GM13977 (cell line): ENCODE measurements around the gene SETD7.

Experiments
- DNase-seq: peaks from one replicate; pipeline ENCODE4 v3.0.0; 2012; ENCODE audit warnings: low spot score
- in situ Hi-C: fragments of 300-500 bp; cut with MboI; formaldehyde crosslinking; loops from one replicate; pipeline ENCODE4 v1.12.0; 2022; ENCODE audit warnings: low sequenced_read_pairs, low pct_unique_long_range_greater_than_20kb, mixed read lengths, inconsistent platforms; ENCODE audit not compliant: unreplicated experiment
- TF ChIP-seq, protein P1 (sequence below): IDR thresholded peaks from 2 replicates; pipeline ENCODE4 v1.5.1; 2012; ENCODE audit warnings: mild to moderate bottlenecking, control low read depth; ENCODE audit not compliant: insufficient read depth; ENCODE audit errors: extremely low read depth, missing control alignments

SETD7 gene

DNA sequence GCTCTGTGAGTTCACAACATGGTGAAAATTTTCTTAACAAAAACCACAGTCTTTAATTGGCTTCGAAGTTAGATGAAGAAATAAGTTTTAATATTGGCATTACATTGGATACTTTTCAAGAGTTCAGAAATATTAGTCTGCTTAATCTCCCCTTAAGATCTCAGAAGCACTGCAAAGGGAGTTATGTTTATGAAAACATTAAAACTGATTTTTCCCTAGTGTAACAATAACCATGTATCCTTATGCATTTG is 1.5 kb downstream of the SETD7 start:
- no peak for DNase-seq
- TF ChIP-seq, protein P1, sequence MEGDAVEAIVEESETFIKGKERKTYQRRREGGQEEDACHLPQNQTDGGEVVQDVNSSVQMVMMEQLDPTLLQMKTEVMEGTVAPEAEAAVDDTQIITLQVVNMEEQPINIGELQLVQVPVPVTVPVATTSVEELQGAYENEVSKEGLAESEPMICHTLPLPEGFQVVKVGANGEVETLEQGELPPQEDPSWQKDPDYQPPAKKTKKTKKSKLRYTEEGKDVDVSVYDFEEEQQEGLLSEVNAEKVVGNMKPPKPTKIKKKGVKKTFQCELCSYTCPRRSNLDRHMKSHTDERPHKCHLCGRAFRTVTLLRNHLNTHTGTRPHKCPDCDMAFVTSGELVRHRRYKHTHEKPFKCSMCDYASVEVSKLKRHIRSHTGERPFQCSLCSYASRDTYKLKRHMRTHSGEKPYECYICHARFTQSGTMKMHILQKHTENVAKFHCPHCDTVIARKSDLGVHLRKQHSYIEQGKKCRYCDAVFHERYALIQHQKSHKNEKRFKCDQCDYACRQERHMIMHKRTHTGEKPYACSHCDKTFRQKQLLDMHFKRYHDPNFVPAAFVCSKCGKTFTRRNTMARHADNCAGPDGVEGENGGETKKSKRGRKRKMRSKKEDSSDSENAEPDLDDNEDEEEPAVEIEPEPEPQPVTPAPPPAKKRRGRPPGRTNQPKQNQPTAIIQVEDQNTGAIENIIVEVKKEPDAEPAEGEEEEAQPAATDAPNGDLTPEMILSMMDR = no peak
- in situ Hi-C loops = no loop called here

DNA sequence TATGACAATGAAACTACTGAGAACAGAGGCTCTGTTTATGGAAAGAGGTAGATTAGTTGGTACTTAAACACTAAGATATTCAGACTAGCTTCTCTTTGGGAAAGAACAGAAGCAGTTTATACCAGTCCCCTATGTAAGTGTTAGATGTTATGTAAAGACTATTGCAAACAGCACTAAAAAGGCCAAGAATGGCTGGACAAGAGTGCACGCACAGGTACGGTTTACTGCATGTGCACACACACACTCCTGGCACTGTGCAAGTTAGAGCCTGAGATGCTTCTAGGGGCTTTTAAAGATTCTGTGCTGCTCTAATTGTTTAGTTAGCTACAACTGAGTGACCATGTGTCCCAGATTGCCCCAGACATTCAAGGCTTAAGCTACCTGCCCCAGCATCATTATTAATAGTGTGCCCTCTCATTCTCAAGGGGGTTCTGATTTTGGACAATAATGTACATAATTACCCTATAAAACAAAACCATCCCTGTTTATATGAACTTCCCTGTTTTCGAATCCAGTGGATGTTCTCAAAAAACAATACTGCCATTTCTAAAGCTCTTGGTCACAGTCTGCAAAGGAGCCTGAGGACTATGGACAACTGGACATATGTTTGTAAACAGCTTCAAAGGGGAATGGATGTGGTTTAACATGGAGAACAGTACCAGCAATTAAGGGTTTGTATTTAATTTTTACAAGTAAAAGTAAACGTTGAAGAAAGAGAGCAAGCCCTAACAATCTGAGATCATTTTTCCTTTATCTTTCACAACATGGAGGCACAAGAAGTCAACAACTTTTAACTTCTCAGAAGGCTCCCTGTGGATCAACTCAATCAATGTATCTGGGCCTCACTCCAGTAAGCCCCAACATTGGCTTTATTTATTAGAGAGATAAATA is 2.0 kb downstream of the SETD7 start:
- in situ Hi-C loops = no loop called here
- TF ChIP-seq, protein P1 = no peak
- no peak for DNase-seq

DNA sequence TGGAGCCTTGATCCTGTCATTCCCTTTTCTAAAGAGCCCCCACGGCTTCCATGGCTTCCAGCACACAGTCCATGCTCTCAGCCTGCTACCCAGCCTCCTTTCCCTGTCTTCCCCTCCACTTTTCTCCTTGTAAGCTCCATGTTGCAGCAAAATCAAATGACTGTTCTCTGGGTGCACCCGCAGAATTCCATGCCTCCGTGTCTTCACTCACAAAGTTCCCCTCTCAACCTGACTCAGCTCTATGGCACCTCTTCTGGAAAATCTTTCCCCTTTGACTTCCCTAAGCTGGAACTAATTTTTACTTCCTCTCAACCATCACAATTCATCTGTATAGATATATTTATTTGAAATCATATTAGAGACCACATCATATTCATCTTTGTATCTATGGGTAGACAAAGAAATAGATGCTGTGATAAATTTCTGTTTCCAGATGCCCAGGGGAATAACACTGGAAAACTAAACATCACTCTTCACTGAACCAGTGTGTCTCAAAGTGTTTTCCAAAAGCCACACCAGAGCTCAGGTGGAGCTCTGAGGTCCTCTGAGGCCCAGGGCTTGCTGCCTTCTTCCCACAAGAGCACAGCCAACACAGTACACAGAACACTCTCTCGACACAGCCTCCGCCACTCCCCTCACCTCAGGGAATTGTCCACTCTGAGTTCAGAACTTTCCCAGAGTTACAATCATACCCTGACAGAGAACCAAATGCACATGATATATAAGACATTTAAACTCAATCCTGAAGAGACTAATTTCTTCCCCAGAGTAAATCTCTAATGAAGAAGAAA is 3.3 kb downstream of the SETD7 start:
- no peak for DNase-seq
- TF ChIP-seq, protein P1 = no peak
- in situ Hi-C loops = no loop called here

DNA sequence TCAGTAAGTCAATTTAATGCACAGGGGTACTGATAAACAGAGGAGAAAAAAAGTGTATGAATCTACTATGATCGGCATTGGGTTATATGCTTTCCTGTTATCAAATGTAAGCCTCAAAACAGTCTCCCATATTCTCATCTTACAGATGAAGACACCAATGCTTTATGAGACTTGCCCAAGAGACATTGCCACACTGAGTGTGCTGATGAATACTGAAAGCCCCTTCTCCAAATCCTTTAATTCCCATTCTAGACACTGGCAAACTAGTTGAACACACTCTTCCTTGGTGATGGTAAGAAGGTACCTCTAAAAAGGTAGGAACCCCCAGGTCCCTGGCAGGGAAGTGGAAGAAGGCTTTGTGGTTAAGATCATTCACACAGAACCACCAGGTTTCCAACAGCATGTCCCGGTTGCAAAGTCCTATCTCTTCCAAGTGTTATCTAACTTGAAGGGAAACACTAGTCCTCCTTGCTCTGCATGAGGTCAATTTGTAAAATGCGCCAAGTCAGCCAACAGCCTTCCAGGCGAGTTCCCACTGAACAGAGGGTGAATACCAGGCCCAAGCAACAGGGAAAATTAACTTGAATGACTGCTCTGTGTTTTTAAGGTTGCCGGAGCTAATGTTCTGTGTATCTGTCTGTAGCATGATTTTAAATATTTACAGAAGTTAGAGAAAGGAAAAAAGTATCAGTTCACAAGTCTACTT is 5.1 kb downstream of the SETD7 start:
- no peak for DNase-seq
- TF ChIP-seq, protein P1 = no peak
- in situ Hi-C loops = no loop called here

DNA sequence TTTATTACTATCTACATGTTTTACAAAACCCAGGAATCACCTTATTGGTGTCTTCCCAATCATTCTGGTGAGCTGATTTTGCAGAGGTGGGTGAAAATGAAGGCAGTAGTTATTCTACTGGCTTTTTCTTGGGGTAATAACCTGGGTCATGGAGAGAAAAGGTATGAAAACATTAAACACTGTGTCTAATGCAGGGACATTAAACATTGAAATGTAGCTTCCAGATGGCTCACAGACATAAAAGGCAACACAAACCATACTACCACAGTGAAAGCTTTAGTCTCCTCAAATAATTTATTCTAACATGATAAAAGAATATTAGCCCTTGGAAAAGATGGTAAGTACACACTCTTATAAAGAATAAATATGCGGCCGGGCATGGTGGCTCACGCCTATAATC is 8.0 kb downstream of the SETD7 start:
- in situ Hi-C loops = no loop called here
- DNase-seq = no peak
- TF ChIP-seq, protein P1 = no peak

DNA sequence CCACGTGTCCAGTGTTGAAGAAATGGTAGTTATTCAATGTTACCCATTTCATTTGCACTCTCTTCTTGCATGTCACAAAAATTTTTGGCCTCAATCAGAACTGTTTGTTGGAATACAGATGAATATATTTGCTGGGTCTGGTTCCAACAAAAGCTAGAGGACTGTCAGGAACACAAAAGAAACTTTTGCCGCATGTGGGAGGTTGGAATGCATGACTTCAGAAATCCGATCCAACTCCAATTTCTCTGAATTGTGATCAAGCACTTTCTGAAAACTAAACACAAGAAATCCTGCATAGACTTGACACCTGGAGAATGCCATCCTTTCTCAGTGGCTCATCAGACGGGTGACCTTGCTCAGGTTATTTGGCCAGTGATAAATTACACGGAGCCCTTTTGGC is 15.4 kb downstream of the SETD7 start:
- in situ Hi-C loops = no loop called here
- no peak for DNase-seq
- TF ChIP-seq, protein P1 = no peak
